Esophagus muscularis mucosa (tissue), 3 donors: ENCODE measurements around the gene NCLN.

ENCODE experiments used
- CTCF ChIP-seq, 3 experiments: fragments of 200-600 bp in 2 of 3; fragments of 450-650 bp in 1 of 3; sonication (generic) in 2 of 3; IDR thresholded peaks; one replicate each; pipeline ENCODE4 v1.5.1; 2017 to 2019; ENCODE audit warnings: antibody characterized with exemption in 3 of 3, mild to moderate bottlenecking in 2 of 3, moderate library complexity in 1 of 3
- POLR2A ChIP-seq: fragments of 450-650 bp; IDR thresholded peaks from one replicate; pipeline ENCODE4 v1.6.1; 2017; ENCODE audit warnings: antibody characterized with exemption, moderate library complexity, mild to moderate bottlenecking, low read depth
- POLR2AphosphoS5 ChIP-seq, 2 donors: sonication (generic); formaldehyde crosslinking; IDR thresholded peaks; one replicate each; pipeline ENCODE4 v1.6.1; 2017; ENCODE audit warnings: antibody characterized with exemption in 2 of 2

GRCh38 chr19:3238066-3238561 is 52.4 kb downstream of the NCLN start:
- TF ChIP-seq CTCF (IDR thresholded peaks at IDR 0.05) (no peak), POLR2AphosphoS5 (IDR thresholded peaks at IDR 0.05) (no peak), POLR2A (no peak)
